IMR-90 (cell line): ENCODE measurements around the gene ELF2. TPM values are rescaled to one million over a fixed set of nuclear protein-coding genes. Genes with fewer than 3 reads are reported as not detected.

Source experiments
- ATAC-seq: fragments of 200-7000 bp; cut with Tn5 transposase; 2 replicates; pipeline ENCODE4 v1.9.1; 2020; ENCODE audit warnings: low read depth, mild to moderate bottlenecking, moderate library complexity
- BruUV-seq: library from RNA; stranded (reverse); fragments of 400-500 nt; replicated peaks from 2 replicates; lab custom pipeline; 2021; lab: Mats Ljungman, UMichigan
- CTCF ChIA-PET: fragments of 300-600 bp; formaldehyde crosslinking; extraction: SDS; loops from one replicate; lab custom pipeline; 2021; ENCODE audit warnings: antibody characterized with exemption; lab: Yijun Ruan, JAX
- POLR2A ChIA-PET: fragments of 300-600 bp; sonication (Branson Sonifier 250); formaldehyde crosslinking; loops from one replicate; lab custom pipeline; 2022; ENCODE audit warnings: antibody characterized with exemption; ENCODE audit not compliant: unreplicated experiment; lab: Charles Lee
- DNase-seq: peaks from one replicate; pipeline ENCODE4 v3.0.0; 2013
- H2AFZ ChIP-seq: replicated peaks from 2 replicates; pipeline ENCODE3; 2013; ENCODE audit warnings: low read length, mild to moderate bottlenecking; ENCODE audit not compliant: poor library complexity
- H2AK5ac ChIP-seq: 2 replicates; pipeline ENCODE4 v1.6.1; 2013; ENCODE audit warnings: low read depth, low read length, inconsistent platforms
- H2AK9ac ChIP-seq: replicated peaks from 2 replicates; pipeline ENCODE3; 2013; ENCODE audit warnings: mild to moderate bottlenecking, low read depth, low read length, moderate library complexity; ENCODE audit not compliant: poor library complexity
- H2BK120ac ChIP-seq: 2 replicates; pipeline ENCODE4 v1.6.1; 2013; ENCODE audit warnings: low read depth, low read length, inconsistent platforms
- H2BK15ac ChIP-seq: 3 replicates; pipeline ENCODE4 v1.6.1; 2013; ENCODE audit warnings: low read depth, low read length, inconsistent platforms
- H2BK20ac ChIP-seq: 2 replicates; pipeline ENCODE4 v1.6.1; 2013; ENCODE audit warnings: low read depth, mild to moderate bottlenecking, inconsistent platforms, low read length, moderate library complexity
- H2BK5ac ChIP-seq: 2 replicates; pipeline ENCODE4 v1.6.1; 2013; ENCODE audit warnings: mild to moderate bottlenecking, low read depth, low read length, inconsistent platforms; ENCODE audit not compliant: poor library complexity, severe bottlenecking
- H3K14ac ChIP-seq: replicated peaks from 2 replicates; pipeline ENCODE4 v1.6.1; 2013; ENCODE audit warnings: low read depth, low read length, inconsistent platforms
- H3K18ac ChIP-seq: 2 replicates; pipeline ENCODE4 v1.6.1; 2013; ENCODE audit warnings: low read depth, low read length, control low read depth
- H3K23ac ChIP-seq: 2 replicates; pipeline ENCODE4 v1.6.1; 2013; ENCODE audit warnings: low read depth, low read length, inconsistent platforms
- H3K27ac ChIP-seq: 2 replicates; pipeline ENCODE4 v1.5.1; 2013; ENCODE audit warnings: mild to moderate bottlenecking, control low read depth, low read length; ENCODE audit not compliant: insufficient read depth
- H3K27me3 ChIP-seq: 2 replicates; pipeline ENCODE4 v1.6.1; 2013; ENCODE audit warnings: low read length; ENCODE audit not compliant: control insufficient read depth, insufficient read depth
- H3K36me3 ChIP-seq: 2 replicates; pipeline ENCODE4 v1.6.1; 2013; ENCODE audit warnings: low read length, mixed read lengths; ENCODE audit not compliant: control insufficient read depth, insufficient read depth
- H3K4ac ChIP-seq: 2 replicates; pipeline ENCODE4 v1.6.1; 2013; ENCODE audit warnings: low read depth, low read length, inconsistent platforms
- H3K4me1 ChIP-seq: 2 replicates; pipeline ENCODE4 v1.6.1; 2013; ENCODE audit warnings: low read length, mixed read lengths; ENCODE audit not compliant: control insufficient read depth, insufficient read depth
- H3K4me2 ChIP-seq: 2 replicates; pipeline ENCODE4 v1.6.1; 2013; ENCODE audit warnings: low read depth, mild to moderate bottlenecking, control low read depth, low read length, moderate library complexity
- H3K4me3 ChIP-seq: 2 replicates; pipeline ENCODE4 v1.5.1; 2013; ENCODE audit warnings: low read depth, mild to moderate bottlenecking, control low read depth, low read length, moderate library complexity; ENCODE audit not compliant: insufficient read depth
- H3K56ac ChIP-seq: 2 replicates; pipeline ENCODE4 v1.6.1; 2013; ENCODE audit warnings: low read length, inconsistent platforms; ENCODE audit not compliant: insufficient read depth; ENCODE audit errors: extremely low read depth
- H3K79me1 ChIP-seq, 2 experiments: 2 replicates each; pipeline ENCODE4 v1.6.1; 2013; ENCODE audit warnings: low read length in 2 of 2, inconsistent platforms in 1 of 2, low read depth in 1 of 2
- H3K9ac ChIP-seq: 2 replicates; pipeline ENCODE4 v1.6.1; 2013; ENCODE audit warnings: low read depth, low read length, control low read depth
- H3K9me1 ChIP-seq: 2 replicates; pipeline ENCODE4 v1.6.1; 2013; ENCODE audit warnings: low read length, inconsistent platforms; ENCODE audit not compliant: insufficient read depth
- H3K9me3 ChIP-seq: 2 replicates; pipeline ENCODE4 v1.6.1; 2013; ENCODE audit warnings: low read length; ENCODE audit not compliant: control insufficient read depth, insufficient read depth
- H4K20me1 ChIP-seq: 2 replicates; pipeline ENCODE4 v1.6.1; 2013; ENCODE audit warnings: low read length, inconsistent platforms; ENCODE audit not compliant: insufficient read depth
- H4K5ac ChIP-seq: 2 replicates; pipeline ENCODE4 v1.6.1; 2013; ENCODE audit warnings: mild to moderate bottlenecking, low read depth, low read length, control low read depth
- H4K8ac ChIP-seq, 2 experiments: 2 replicates each; pipeline ENCODE4 v1.6.1; 2013; ENCODE audit warnings: low read depth in 2 of 2, low read length in 2 of 2, control low read depth in 1 of 2, inconsistent platforms in 1 of 2
- H4K91ac ChIP-seq: 2 replicates; pipeline ENCODE4 v1.6.1; 2013; ENCODE audit warnings: low read depth, low read length, inconsistent platforms; ENCODE audit not compliant: insufficient read depth
- BHLHE40 ChIP-seq: fragments of 150-350 bp; IDR thresholded peaks from 2 replicates; pipeline ENCODE4 v1.6.1; 2016; ENCODE audit warnings: mild to moderate bottlenecking, low read depth, low read length
- CEBPB ChIP-seq: IDR thresholded peaks from 2 replicates; pipeline ENCODE4 v1.6.1; 2012; ENCODE audit warnings: low read depth, low read length, improper control_type of control experiment
- CHD1 ChIP-seq: IDR thresholded peaks from 2 replicates; pipeline ENCODE4 v1.6.1; 2012; ENCODE audit warnings: low read depth, low read length, improper control_type of control experiment
- ELK1 ChIP-seq: fragments of 150-350 bp; IDR thresholded peaks from 2 replicates; pipeline ENCODE4 v1.6.1; 2016; ENCODE audit warnings: low read depth, mild to moderate bottlenecking, low read length, moderate library complexity, borderline replicate concordance
- FOS ChIP-seq: fragments of 150-350 bp; IDR thresholded peaks from 2 replicates; pipeline ENCODE4 v1.6.1; 2016; ENCODE audit warnings: low read depth, low read length
- MAFK ChIP-seq: IDR thresholded peaks from 2 replicates; pipeline ENCODE4 v1.6.1; 2012; ENCODE audit warnings: low read depth, low read length, improper control_type of control experiment
- MAZ ChIP-seq: IDR thresholded peaks from 2 replicates; pipeline ENCODE4 v1.6.1; 2012; ENCODE audit warnings: low read depth, mild to moderate bottlenecking, low read length, improper control_type of control experiment, moderate library complexity, borderline replicate concordance
- MXI1 ChIP-seq: IDR thresholded peaks from 2 replicates; pipeline ENCODE4 v1.6.1; 2012; ENCODE audit warnings: low read depth, mild to moderate bottlenecking, low read length, moderate library complexity, borderline replicate concordance
- NFE2L2 ChIP-seq: fragments of 150-350 bp; IDR thresholded peaks from 2 replicates; pipeline ENCODE4 v1.6.1; 2016; ENCODE audit warnings: low read depth, mild to moderate bottlenecking, low read length
- POLR2A ChIP-seq: IDR thresholded peaks from 2 replicates; pipeline ENCODE4 v1.6.1; 2012; ENCODE audit warnings: mild to moderate bottlenecking, low read depth, low read length
- RAD21 ChIP-seq: IDR thresholded peaks from 2 replicates; pipeline ENCODE4 v1.6.1; 2012; ENCODE audit warnings: low read length, improper control_type of control experiment
- RCOR1 ChIP-seq: IDR thresholded peaks from 2 replicates; pipeline ENCODE4 v1.6.1; 2012; ENCODE audit warnings: mild to moderate bottlenecking, low read length, improper control_type of control experiment; ENCODE audit not compliant: insufficient replicate concordance
- RFX5 ChIP-seq: IDR thresholded peaks from 2 replicates; pipeline ENCODE4 v1.8.0; 2012; ENCODE audit warnings: low read depth, mild to moderate bottlenecking, low read length, moderate library complexity
- SMC3 ChIP-seq: fragments of 150-350 bp; IDR thresholded peaks from 2 replicates; pipeline ENCODE4 v1.6.1; 2016; ENCODE audit warnings: low read depth, mild to moderate bottlenecking, antibody characterized with exemption, low read length, moderate library complexity
- USF2 ChIP-seq: fragments of 150-350 bp; IDR thresholded peaks from 2 replicates; pipeline ENCODE4 v1.6.1; 2017; ENCODE audit warnings: mild to moderate bottlenecking, antibody characterized with exemption, low read length, low read depth
- WGBS, 2 experiments: methylation state at CpG; one replicate each; pipeline versions ENCODE4 v1.1.5 to v1.1.7; 2013; ENCODE audit warnings: missing lambda C conversion rate in 2 of 2; ENCODE audit not compliant: insufficient read length in 1 of 2; ENCODE audit errors: extremely low coverage in 2 of 2; 5-methylcytosine and 5-hydroxymethylcytosine counted together
- dilution Hi-C: fragments of 300-500 bp; cut with HindIII; formaldehyde crosslinking; loops from one replicate; pipeline ENCODE4 v1.14.3; 2018; ENCODE audit warnings: low sequenced_read_pairs; ENCODE audit not compliant: unreplicated experiment
- in situ Hi-C: fragments of 300-500 bp; cut with MboI; formaldehyde crosslinking; loops from 3 replicates; pipeline ENCODE4 v1.14.3; 2019; ENCODE audit warnings: low sequenced_read_pairs, inconsistent platforms, mixed read lengths
- intact Hi-C: fragments of 100-400 bp; cut with micrococcal nuclease; formaldehyde crosslinking; loops from 2 replicates; pipeline ENCODE4 v1.10.0; 2022
- polyA plus RNA-seq, 3 experiments: library from polyadenylated mRNA; depleted of rRNA; stranded (reverse); fragments of >200 nt; gene quantifications; 2 replicates each; pipeline ENCODE4 v1.2.3, GENCODE V29; 2012; ENCODE audit warnings: low replicate concordance in 1 of 3
- total RNA-seq: library from RNA; depleted of rRNA; stranded (reverse); fragments of >200 nt; gene quantifications from 2 replicates; pipeline ENCODE4 v1.2.3, GENCODE V29; 2012
- TF ChIP-seq, protein P1 (sequence below): conservative IDR thresholded peaks from 2 replicates; pipeline ENCODE4 v1.5.1; 2012; ENCODE audit warnings: mild to moderate bottlenecking, low read depth, low read length, improper control_type of control experiment

ELF2 gene
- total and polyA plus RNA-seq, 2 of the 4 experiments (the other 2 are of a cell fraction) = 14.5 to 42.3 TPM

DNA sequence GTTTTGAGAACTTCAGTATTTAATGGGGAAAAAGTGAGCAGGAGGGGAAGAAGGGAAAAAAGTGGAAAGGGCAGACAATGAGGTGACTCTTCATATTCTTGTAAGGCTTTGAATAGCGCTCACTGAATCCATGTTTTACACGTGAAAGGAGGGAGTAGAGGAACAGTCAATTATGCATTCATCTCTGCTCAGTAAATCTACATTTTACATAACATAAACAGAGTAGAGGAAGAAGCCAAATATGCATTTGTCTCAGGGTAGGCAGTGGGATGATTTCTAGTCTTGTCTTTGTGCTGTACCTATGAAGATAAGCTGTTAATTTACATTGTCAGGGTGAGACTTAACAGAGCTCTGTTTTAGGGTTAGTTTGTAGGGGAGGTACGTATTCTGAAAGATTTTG lies 19.4 kb upstream of the ELF2 start:
- Histone ChIP-seq H2BK120ac (no peak overlapping the region), H3K36me3 (no peaks in the 10 kb centered on the region), H3K14ac (no peak overlapping the region), H3K9me1 (no peaks in the 10 kb centered on the region), H2AK9ac (no peak overlapping the region), H3K4ac (no peak overlapping the region), H2BK5ac (no peak overlapping the region), H3K9me3 (no peaks in the 10 kb centered on the region), H2BK15ac (no peak overlapping the region), H4K5ac (no peak overlapping the region), H3K9ac (no peak overlapping the region), H3K4me2 (no peak overlapping the region), H3K79me1 (no peaks in the 10 kb centered on the region), H4K91ac (no peak overlapping the region), H4K20me1 (no peaks in the 10 kb centered on the region), H3K4me1 (no peaks in the 10 kb centered on the region), H3K56ac (no peak overlapping the region), H2AK5ac (no peak overlapping the region), H2AFZ (no peak overlapping the region), H4K8ac (no peak overlapping the region), H3K18ac (no peak overlapping the region), H2BK20ac (no peak overlapping the region), H3K4me3 (no peak overlapping the region), H3K23ac (no peak overlapping the region), H3K27me3 (no peaks in the 10 kb centered on the region), H3K27ac (no peak overlapping the region)
- intact Hi-C loops (no loop called here), in situ Hi-C loops (no loop called here), dilution Hi-C loops (no loop called here)
- POLR2A ChIA-PET = no interaction called here
- DNase-seq (no peak), ATAC-seq (no peak)
- no CpG with 5 or more reads among the region's 3 CpGs for WGBS, 2 experiments
- CTCF ChIA-PET = interaction anchor here (0.7 kb wide), 1 partner anchor 31 kb away, joined by 3 read pairs; no protein-coding TSS in a partner anchor
- TF ChIP-seq, protein P1, sequence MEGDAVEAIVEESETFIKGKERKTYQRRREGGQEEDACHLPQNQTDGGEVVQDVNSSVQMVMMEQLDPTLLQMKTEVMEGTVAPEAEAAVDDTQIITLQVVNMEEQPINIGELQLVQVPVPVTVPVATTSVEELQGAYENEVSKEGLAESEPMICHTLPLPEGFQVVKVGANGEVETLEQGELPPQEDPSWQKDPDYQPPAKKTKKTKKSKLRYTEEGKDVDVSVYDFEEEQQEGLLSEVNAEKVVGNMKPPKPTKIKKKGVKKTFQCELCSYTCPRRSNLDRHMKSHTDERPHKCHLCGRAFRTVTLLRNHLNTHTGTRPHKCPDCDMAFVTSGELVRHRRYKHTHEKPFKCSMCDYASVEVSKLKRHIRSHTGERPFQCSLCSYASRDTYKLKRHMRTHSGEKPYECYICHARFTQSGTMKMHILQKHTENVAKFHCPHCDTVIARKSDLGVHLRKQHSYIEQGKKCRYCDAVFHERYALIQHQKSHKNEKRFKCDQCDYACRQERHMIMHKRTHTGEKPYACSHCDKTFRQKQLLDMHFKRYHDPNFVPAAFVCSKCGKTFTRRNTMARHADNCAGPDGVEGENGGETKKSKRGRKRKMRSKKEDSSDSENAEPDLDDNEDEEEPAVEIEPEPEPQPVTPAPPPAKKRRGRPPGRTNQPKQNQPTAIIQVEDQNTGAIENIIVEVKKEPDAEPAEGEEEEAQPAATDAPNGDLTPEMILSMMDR = no peak
- no peak for TF ChIP-seq NFE2L2
- TF ChIP-seq MAFK = no peak
- no peak for TF ChIP-seq ELK1
- TF ChIP-seq MAZ = no peak
- no peak for TF ChIP-seq RCOR1
- no peak for TF ChIP-seq MXI1
- TF ChIP-seq FOS = no peak
- TF ChIP-seq USF2 = no peak
- no peak for TF ChIP-seq CEBPB
- TF ChIP-seq POLR2A = no peak
- TF ChIP-seq SMC3 = no peak
- no peak for TF ChIP-seq CHD1
- no peak for TF ChIP-seq RAD21
- TF ChIP-seq RFX5 = no peak
- TF ChIP-seq BHLHE40 = no peak
- no TSS peak for BruUV-seq
